Measurements from ENCODE around the gene ZNF710. TPM values are rescaled to one million over a fixed set of nuclear protein-coding genes. Genes with fewer than 3 reads are reported as not detected.

Gene ZNF710
- total RNA-seq, 4 donors from 2014 or later, result 7.3 to 13.2 (median 11.4) TPM

DNA sequence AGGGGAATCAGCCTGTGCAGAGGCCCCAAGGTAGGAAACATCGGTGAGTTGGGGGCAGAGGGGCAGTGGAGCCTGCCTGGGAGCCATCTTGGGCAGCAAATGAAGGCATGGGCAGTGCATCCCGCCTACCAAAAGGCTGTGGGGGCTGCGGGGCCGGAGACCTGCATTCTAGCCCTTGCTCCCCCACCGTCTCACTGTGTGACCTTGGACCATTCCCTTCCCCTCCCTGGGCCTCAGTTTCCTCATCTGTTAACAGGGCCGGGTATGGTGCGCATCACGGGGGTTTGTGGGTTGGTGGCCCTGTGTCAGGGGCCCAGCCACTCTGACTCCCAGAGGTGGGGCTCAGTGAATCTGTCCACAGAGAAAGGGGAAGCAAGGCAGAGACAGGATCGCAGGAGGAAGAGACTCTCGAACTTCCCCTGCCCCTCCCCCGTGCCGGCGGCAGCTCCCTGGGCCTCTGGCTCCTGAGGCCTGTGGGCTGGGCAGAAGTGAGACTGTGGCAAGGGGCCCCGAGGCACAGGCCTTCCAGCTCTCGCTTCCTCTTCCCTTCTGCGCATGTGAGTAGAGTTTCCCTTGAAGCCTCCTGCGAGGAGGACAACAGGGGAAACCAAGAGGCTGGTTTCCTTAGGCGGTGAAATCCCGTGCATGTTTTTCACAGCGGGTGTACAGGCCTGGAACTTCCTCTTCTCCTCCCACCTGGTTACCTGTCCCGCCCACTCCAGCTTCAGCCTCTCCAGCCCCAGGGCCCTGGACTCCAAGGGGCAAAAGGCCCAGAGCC lies 58.3 kb downstream of the ZNF710 start:
- Histone ChIP-seq H3K27me3 (no peaks in the 10 kb centered on the region), H3K4me1 (peaks cover 0 to 61% (median 33%) of the 10 kb centered on the region in 3 donors), H3K9me3 (no peaks in the 10 kb centered on the region), H3K36me3 (no peaks in the 10 kb centered on the region), H3K27ac (peak overlapping the region in 3 of 4 donors; percentile 48 to 56 (median 53)), H3K4me3 (no peak overlapping the region)
- TF ChIP-seq, protein P1, sequence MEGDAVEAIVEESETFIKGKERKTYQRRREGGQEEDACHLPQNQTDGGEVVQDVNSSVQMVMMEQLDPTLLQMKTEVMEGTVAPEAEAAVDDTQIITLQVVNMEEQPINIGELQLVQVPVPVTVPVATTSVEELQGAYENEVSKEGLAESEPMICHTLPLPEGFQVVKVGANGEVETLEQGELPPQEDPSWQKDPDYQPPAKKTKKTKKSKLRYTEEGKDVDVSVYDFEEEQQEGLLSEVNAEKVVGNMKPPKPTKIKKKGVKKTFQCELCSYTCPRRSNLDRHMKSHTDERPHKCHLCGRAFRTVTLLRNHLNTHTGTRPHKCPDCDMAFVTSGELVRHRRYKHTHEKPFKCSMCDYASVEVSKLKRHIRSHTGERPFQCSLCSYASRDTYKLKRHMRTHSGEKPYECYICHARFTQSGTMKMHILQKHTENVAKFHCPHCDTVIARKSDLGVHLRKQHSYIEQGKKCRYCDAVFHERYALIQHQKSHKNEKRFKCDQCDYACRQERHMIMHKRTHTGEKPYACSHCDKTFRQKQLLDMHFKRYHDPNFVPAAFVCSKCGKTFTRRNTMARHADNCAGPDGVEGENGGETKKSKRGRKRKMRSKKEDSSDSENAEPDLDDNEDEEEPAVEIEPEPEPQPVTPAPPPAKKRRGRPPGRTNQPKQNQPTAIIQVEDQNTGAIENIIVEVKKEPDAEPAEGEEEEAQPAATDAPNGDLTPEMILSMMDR (IDR thresholded peaks at IDR 0.05), result no peak
- no peak for TF ChIP-seq POLR2AphosphoS5 (IDR thresholded peaks at IDR 0.05)
- no peak for TF ChIP-seq EP300 (IDR thresholded peaks at IDR 0.05)
- TF ChIP-seq POLR2A (IDR thresholded peaks at IDR 0.05), result no peak
- 66 to 77% methylated on average over 3 to 12 of the region's 21 CpGs for WGBS, 2 donors (ENCODE audit: low coverage in 1 of 2)
- ATAC-seq, result peak; percentile 53

DNA sequence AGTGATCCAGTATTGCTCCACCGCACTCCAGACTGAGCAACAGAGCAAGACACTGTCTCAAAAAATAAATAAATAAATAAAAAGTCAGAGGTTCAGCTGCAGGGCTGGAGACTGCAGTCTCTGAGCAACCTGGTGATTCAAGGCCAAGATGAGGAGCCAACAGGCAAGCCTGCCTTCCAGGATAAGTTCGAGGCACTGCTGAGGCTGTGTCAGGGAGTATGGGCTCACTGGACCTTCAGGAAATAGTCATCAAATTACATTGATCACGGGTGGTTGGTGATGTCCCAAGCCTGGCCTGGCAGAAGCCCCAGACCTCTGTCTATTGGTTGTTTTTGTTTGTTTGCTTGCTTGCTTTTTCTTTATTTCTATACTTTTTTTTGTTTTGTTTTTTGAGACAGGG lies 59.7 kb downstream of the ZNF710 start:
- peaks cover 0 to 70% (median 46%) of the 10 kb centered on the region in 3 donors for H3K4me1 ChIP-seq
- no peaks in the 10 kb centered on the region for H3K36me3 ChIP-seq
- no peaks in the 10 kb centered on the region for H3K9me3 ChIP-seq
- H3K27me3 ChIP-seq, result no peaks in the 10 kb centered on the region
- H3K27ac ChIP-seq, result no peak overlapping the region
- 53 to 87% methylated on average over 3 of the region's 3 CpGs for WGBS, 2 donors (ENCODE audit: low coverage in 1 of 2)
- no peak overlapping the region for H3K4me3 ChIP-seq
- ATAC-seq, result no peak
- TF ChIP-seq, protein P1 (IDR thresholded peaks at IDR 0.05), result no peak
- TF ChIP-seq EP300 (IDR thresholded peaks at IDR 0.05) (no peak), POLR2AphosphoS5 (IDR thresholded peaks at IDR 0.05) (no peak), POLR2A (IDR thresholded peaks at IDR 0.05) (no peak)

DNA sequence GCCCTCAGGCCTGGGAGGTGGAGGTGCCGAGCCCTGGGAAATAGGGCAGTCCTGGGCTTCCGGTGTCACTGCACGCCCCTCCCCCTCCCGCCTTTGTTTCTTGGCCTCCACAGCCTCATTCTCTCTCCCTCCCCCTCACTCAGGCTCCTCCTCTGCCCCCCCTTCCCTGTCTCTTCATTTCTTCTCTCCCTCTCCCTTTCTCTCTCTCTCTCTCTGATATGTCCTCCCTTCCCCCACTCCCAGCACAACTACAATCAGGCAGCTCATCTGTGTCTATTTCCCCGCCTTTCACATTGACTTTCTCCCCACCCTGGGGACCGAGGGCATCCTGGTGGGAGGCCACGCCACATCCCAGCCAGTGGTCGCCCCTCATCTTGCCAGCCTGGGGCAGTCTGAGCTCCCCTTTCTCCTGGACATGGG lies 60.9 kb downstream of the ZNF710 start:
- no peaks in the 10 kb centered on the region for H3K27me3 ChIP-seq
- peak overlapping the region in 3 of 4 donors; percentile 60 to 84 (median 78) for H3K27ac ChIP-seq
- no peaks in the 10 kb centered on the region for H3K9me3 ChIP-seq
- H3K4me1 ChIP-seq, result peaks cover 0 to 72% (median 46%) of the 10 kb centered on the region in 3 donors
- no peak overlapping the region for H3K4me3 ChIP-seq
- TF ChIP-seq, protein P1 (IDR thresholded peaks at IDR 0.05), result no peak
- no peak for TF ChIP-seq EP300 (IDR thresholded peaks at IDR 0.05)
- no peak for TF ChIP-seq POLR2AphosphoS5 (IDR thresholded peaks at IDR 0.05)
- no peak for TF ChIP-seq POLR2A (IDR thresholded peaks at IDR 0.05)
- no peak for ATAC-seq
- 7 to 40% methylated on average over 3 to 5 of the region's 8 CpGs for WGBS, 2 donors (ENCODE audit: low coverage in 1 of 2)
- peaks cover 0 to 3% of the 10 kb centered on the region in 2 donors for H3K36me3 ChIP-seq

DNA sequence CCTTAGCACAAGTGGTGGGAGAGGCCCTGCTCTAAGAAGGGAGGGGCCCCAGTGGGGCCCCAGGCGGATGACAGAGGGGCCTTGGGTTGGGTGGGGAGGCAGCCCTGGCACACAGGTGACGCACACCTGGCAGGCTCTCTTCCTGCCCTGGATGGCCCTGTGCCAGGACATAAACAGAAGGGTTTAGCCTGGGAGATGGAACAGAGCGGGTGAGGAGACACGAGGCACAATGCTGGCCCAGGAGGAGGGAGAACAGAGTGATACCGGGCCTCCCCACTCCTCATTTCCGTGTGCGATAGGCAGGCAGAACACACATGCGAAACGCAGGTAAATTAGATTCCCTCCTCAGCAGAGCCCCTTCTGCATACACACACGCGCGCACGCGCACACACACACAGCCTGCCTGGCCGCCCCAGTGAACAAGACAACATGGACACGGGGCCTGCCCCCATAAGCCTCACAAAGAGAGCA lies 61.4 kb downstream of the ZNF710 start:
- TF ChIP-seq EP300 (IDR thresholded peaks at IDR 0.05) (no peak), POLR2AphosphoS5 (IDR thresholded peaks at IDR 0.05) (no peak), POLR2A (IDR thresholded peaks at IDR 0.05) (no peak)
- TF ChIP-seq, protein P1 (IDR thresholded peaks at IDR 0.05), result no peak
- Histone ChIP-seq H3K9me3 (no peaks in the 10 kb centered on the region), H3K4me1 (peaks cover 0 to 72% (median 46%) of the 10 kb centered on the region in 3 donors), H3K27ac (peak overlapping the region in 3 of 4 donors; percentile 76 to 84 (median 78)), H3K36me3 (peaks cover 0 to 8% of the 10 kb centered on the region in 2 donors), H3K27me3 (no peaks in the 10 kb centered on the region), H3K4me3 (no peak overlapping the region)
- WGBS, 2 donors (ENCODE audit: low coverage in 1 of 2), result 64 to 93% methylated on average over 3 to 7 of the region's 16 CpGs
- no peak for ATAC-seq
